ELF-1 (cell line): ENCODE measurements around the gene LAYN.

Experiments used
- DNase-seq: peaks from one replicate; pipeline ENCODE4 v3.0.0-alpha.2; 2016; ENCODE audit warnings: low read depth, low spot score

The LAYN gene

DNA sequence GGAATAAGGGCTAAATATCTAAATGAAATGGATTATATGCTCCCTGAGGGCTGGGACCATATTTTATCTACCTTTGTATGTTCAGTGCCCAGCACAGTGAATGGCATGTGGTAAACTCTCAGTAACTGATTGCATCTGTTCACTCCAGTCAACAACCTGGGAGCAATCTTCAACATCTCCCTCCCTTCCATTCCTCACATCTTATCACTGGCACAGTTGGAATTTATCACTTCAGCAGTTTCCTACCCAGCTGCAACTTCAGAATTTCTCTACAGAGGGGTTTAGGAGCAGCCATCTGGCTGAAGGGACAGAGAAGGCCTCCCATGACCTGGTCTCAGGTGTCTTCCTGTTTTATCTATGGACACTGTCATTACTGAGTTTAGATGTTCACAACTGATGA, 52.0 kb downstream of the LAYN start:
- no peak for DNase-seq

DNA sequence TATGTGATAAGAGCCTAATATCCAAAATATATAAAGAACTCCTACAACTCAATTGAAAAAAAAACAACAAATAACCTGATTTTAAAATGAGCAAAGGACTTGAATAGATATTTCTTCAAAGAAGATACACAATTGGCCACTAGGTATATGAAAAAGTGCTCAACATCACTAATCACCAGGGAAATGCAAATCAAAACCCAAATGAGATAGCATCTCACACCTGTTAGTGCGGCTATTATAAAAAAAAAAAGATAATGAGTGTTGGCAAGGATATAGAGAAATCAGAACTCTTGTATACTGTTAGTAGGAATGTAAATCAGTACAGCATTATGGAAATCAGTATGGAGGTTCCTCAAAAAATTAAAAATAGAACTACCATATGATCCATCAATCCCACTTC, 55.8 kb downstream of the LAYN start:
- no peak for DNase-seq

DNA sequence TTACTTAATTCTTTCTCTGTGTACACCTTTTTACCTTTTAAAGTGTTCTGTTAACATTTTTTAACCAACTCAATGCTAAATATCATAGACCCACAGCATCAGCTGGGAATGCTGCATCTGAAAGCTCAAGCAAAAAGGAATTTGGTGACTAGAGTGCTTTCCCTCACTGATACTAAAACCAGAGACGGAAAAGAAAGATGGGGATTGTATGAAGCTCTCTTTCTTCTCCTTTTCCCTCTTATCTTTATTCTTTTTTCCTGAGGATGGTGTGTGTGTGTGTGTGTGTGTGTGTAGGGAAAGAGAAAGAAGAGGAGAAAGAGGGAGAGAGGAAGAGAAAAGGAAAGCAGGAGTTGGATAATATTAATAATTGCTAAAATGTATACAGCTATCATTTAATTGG, 57.6 kb downstream of the LAYN start:
- DNase-seq = no peak

DNA sequence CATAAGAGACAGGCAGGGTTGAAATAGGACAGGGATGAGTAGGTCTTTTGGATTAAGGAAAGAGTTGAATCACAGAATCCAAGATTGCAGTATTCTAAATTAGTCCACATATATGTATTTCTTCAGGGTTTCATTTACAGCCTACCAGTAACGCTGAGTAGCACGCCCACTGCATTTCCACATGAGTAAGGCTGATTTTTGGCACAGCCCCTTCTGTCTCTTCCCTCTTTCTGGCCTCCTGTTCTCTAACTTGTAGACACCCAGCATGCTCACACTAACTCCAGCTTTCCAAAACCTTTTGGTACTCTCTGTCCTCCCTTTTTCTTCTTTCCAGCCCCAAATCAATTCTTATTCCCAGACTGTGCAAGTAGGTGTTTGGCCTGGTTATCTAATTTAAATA, 58.0 kb downstream of the LAYN start:
- DNase-seq = no peak

DNA sequence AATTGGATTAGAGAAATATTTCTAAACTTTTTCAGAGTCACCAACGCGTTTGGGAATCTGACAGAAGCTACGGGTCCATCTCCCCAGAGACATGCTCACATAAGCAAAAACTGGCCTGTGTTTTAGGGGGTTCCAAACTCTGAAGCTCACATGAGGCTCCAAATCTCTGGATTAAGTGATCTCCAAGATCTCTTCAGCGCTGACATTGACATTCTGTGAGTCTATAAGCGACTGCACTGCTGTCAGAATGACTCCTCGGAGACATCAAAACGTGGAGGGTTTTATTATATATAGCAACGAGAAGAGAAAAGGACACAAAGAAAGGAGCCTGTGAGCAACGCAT, 61.1 kb downstream of the LAYN start:
- no peak for DNase-seq

DNA sequence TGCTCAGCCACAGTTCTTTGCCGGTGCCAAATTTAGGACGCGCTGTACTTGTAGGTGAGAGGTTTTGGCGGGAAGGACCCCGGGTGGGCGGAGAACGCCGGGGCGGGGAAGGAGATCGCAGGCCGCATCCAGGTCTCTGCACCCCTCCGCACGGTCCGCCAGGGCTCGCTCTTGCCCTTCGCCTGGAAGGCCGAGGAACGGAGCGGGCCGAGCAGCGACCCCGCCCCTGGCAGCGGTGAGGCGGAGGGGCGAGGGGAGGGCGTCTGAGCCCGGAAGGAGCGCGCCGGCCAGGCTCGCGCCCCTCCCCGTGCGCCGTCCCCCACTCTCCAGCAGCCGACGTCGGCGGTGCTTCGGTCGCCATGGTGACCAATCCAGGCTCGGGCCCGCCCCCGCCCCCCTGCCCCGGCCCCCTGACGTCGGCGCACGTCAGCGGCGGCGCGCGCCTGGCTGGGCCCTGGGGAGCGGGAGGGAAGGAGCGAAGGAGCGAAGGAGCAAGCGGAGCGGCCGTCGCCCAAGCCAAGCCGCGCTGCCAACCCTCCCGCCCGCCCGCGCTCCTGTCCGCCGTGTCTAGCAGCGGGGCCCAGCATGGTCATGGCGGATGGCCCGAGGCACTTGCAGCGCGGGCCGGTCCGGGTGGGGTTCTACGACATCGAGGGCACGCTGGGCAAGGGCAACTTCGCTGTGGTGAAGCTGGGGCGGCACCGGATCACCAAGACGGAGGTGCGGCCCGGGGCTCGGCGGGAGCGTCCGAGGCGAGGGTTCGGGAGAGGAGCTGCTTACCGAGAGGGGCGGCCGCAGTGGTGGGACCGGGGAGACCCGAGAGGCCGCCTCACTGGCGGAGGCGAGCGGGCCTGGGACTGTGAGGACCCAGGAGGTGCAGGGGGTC, 61.7 kb downstream of the LAYN start, which contains the start of gene SIK2:
Gene SIK2, plus strand, starts transcription at position 471 of the 886 bp plus-strand sequence. Its CDS starts 115 bp downstream, at position 586.
- DNase-seq = peak; percentile 98

DNA sequence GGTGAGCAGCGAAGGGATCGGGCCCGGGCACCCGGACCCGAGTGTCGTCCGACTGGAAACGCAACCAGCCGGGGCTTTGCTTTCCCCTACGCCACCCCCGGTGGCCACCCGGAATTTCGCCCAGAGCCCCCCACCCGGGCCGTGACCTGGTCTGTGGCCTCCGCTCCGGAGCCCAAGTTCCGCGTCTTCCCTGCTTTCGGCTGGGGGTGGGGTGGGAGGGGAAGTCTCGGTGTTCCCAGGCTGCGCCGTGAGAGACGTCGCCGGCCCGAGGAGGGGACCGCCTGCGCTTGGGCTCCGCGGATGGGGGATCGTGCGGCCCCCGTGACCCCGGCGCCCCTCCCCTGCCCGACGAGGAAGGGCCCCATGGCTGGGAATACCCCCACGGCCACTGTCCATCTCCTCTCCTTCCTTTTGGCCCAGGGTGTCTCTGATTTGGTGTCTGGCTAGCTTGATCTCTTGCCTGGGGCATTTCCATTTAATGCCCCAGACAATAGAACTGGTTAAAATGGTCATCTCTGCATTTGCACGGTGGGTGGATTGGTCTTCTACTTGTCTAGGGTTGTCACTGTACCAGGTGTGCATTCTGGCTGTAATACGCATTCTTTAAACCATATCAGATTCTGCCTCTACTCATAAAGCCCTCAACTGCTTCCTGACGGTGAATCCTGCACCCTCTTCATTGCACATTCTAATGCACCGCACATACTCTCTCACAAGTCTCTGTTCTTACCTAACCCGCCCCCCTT, 62.5 kb downstream of the LAYN start:
- peak; percentile 62 for DNase-seq

DNA sequence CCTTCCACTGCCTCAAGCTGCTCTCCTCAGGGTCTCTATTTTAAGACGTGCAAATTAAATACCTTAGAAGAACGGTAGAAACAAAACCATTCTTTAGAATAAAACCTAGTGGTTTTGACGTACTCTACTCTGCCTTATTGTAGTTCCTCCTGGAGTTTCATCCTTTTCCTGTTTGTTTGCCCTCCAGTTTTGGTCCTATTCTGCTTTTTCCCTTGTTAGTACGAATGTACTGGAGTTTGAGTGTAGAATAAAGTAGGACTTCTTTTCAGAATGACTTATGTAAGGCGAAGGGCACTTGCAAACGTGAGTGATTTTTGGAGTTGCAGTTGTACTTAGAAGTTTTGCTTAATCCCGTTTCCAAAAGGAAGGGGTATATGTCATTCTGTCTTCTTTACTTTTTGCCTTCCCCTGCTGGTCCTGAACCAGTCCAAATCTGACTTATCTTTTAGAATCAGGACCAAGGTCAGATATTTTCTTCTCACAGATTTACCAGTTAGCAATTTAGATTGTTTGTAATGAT, 63.2 kb downstream of the LAYN start:
- DNase-seq = no peak

DNA sequence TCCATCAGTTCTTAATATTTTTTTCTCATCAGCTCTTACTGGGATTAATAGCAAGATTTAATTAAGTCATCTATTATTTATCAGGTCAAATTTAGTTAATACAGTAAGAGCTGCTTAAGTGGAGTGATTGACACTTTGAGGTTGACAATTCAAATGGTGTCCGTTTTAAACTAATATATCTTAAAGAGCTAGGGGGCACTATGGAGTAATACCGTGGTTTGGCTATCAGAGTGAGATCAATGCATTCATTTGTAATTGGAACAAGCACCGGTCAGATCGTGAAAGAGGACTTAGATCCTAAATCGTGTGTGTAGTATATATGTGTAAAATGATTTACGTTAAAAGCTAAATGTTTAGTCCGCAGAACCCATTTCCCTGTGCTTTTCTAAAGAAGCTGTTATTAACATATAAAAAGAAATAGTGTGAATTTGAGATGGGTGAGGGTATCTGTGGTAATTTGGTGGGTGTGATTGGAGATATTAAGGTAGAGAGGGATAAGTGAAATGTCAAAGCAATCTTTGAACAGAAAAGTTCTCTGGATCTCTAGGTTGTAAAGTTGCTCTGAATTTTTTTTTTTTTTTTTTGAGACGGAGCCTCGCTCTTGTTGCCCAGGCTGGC, 64.0 kb downstream of the LAYN start:
- DNase-seq = no peak

DNA sequence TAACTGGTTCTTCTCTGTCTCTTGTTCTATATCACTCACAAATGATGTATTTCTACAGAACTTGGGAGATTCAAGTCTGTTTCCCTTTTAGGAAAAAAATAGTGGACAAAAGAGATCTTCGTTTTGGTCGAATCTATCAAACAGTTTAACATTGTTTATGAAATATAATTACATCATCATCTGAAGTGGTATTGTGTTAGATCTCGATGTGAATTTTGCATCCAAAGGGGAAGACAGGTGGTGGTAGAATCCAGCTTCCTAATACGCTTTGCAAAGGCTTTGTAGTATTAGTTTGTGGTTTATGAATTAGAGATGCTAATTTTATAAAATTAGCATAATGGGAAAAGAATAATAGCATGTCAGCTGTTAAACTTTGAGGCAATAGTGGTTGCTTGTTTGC, 65.2 kb downstream of the LAYN start:
- no peak for DNase-seq

DNA sequence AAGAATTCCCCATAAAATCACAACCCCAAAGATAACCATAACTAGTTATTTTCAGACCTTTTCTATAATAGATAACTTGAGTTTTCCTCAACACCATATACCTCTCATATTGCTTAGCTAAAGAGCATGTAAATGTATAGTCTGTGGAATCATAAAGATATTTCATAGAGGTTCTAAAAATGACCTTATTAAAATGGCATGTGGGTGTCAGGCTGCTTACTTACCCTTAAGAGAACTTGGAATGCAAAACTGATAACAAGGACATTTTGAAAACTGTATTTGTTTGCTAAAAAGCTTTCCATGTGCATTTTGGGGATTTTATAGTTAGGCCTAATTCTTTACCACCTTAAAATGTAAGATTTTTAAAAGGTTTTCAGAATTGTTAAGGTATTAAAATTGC, 66.5 kb downstream of the LAYN start:
- DNase-seq = no peak

DNA sequence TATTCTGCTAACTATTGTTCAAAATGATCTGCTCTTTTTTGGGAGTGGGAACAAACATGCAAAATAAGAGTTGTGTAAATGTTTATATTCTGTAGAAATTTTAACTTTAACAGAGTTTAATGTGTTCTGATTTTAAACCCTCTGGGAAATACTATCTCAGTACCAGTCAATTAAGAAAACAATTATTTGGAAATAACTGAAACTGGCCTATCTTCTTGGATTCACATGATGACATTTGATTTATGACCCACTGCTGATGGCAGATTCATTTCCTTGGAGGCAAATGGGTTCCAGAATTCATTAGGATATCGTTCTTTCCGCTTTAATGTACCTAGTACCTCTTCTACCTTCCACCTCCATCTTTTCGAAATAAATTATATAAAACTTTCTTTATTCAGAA, 67.2 kb downstream of the LAYN start:
- DNase-seq = no peak
